Hepatocyte (in vitro differentiated cells): Measurements from ENCODE around the gene TPRN. TPM values are rescaled to one million over a fixed set of nuclear protein-coding genes. Genes with fewer than 3 reads are reported as not detected.

Source experiments
- DNase-seq: peaks from one replicate; pipeline ENCODE4 v3.0.0-alpha.2; 2016; ENCODE audit warnings: low spot score
- H2AFZ ChIP-seq: fragments of 200-600 bp; sonication (generic); 2 replicates; pipeline ENCODE4 v1.6.0; 2016; ENCODE audit warnings: antibody characterized with exemption, mild to moderate bottlenecking
- H3K27ac ChIP-seq: fragments of 200-600 bp; sonication (generic); 2 replicates; pipeline ENCODE4 v1.5.1; 2016; ENCODE audit warnings: mild to moderate bottlenecking
- H3K27me3 ChIP-seq: fragments of 200-600 bp; sonication (generic); 2 replicates; pipeline ENCODE4 v1.6.1; 2016
- H3K36me3 ChIP-seq: fragments of 200-600 bp; sonication (generic); replicated peaks from 2 replicates; pipeline ENCODE4 v1.5.1; 2016; ENCODE audit warnings: low read depth; ENCODE audit not compliant: insufficient read depth
- H3K4me1 ChIP-seq: fragments of 200-600 bp; sonication (generic); 2 replicates; pipeline ENCODE4 v1.5.1; 2016; ENCODE audit warnings: mild to moderate bottlenecking, moderate library complexity; ENCODE audit not compliant: insufficient read depth
- H3K4me2 ChIP-seq: fragments of 200-600 bp; sonication (generic); 2 replicates; pipeline ENCODE4 v1.6.0; 2016
- H3K4me3 ChIP-seq: fragments of 200-600 bp; sonication (generic); 2 replicates; pipeline ENCODE4 v1.5.1; 2016; ENCODE audit warnings: mild to moderate bottlenecking
- H3K79me2 ChIP-seq: fragments of 200-600 bp; sonication (generic); 2 replicates; pipeline ENCODE4 v1.6.0; 2017; ENCODE audit warnings: mild to moderate bottlenecking
- H3K9me2 ChIP-seq: fragments of 200-600 bp; sonication (generic); replicated peaks from 2 replicates; pipeline ENCODE4 v1.6.0; 2017; ENCODE audit warnings: mild to moderate bottlenecking; ENCODE audit not compliant: insufficient read depth
- H3K9me3 ChIP-seq: fragments of 200-600 bp; sonication (generic); 2 replicates; pipeline ENCODE4 v1.5.1; 2016; ENCODE audit warnings: low read depth, mild to moderate bottlenecking
- H4K20me1 ChIP-seq: fragments of 200-600 bp; sonication (generic); 2 replicates; pipeline ENCODE4 v1.6.0; 2016; ENCODE audit warnings: mild to moderate bottlenecking; ENCODE audit not compliant: insufficient read depth, poor library complexity, severe bottlenecking
- CTCF ChIP-seq: fragments of 200-600 bp; sonication (generic); IDR thresholded peaks from 2 replicates; pipeline ENCODE4 v1.5.1; 2016; ENCODE audit warnings: antibody characterized with exemption, mild to moderate bottlenecking; ENCODE audit not compliant: poor library complexity
- EZH2 ChIP-seq: fragments of 200-600 bp; sonication (generic); IDR thresholded peaks from 2 replicates; pipeline ENCODE4 v1.6.1; 2016; ENCODE audit warnings: antibody characterized with exemption, mild to moderate bottlenecking, borderline replicate concordance
- EZH2phosphoT487 ChIP-seq: fragments of 200-600 bp; sonication (generic); IDR thresholded peaks from one replicate; pipeline ENCODE4 v1.6.1; 2018; ENCODE audit warnings: antibody characterized with exemption, mild to moderate bottlenecking, low read depth, moderate library complexity; ENCODE audit not compliant: unreplicated experiment, severe bottlenecking
- WGBS: methylation state at CpG from one replicate; pipeline ENCODE4 v1.1.6; 2016; ENCODE audit warnings: low lambda C conversion rate; ENCODE audit errors: missing lambda C conversion rate; 5-methylcytosine and 5-hydroxymethylcytosine counted together
- polyA plus RNA-seq: library from polyadenylated mRNA; unstranded; fragments of >200 nt; fragmentation: Nextera tagmentation; extraction: Ambion mirVana; gene quantifications from 2 replicates; pipeline ENCODE4 v1.2.1, GENCODE V29; 2016
- total RNA-seq: library from RNA; depleted of rRNA; stranded (reverse); fragments of >200 nt; gene quantifications from 2 replicates; pipeline ENCODE4 v1.2.3, GENCODE V29; 2014

Gene TPRN
- total and polyA plus RNA-seq, 2 experiments from 2014 or later: 34.4 to 104 TPM

- Histone ChIP-seq H3K4me1 (peaks cover 26% of the 10 kb centered on the region), H3K27me3 (no peaks in the 10 kb centered on the region), H3K36me3 (no peaks in the 10 kb centered on the region), H2AFZ (no peak overlapping the region), H4K20me1 (peaks cover 5% of the 10 kb centered on the region), H3K4me2 (peak overlapping the region; percentile 82), H3K9me3 (no peaks in the 10 kb centered on the region), H3K79me2 (peaks cover 37% of the 10 kb centered on the region), H3K9me2 (no peaks in the 10 kb centered on the region), H3K4me3 (no peak overlapping the region), H3K27ac (peak overlapping the region; percentile 50)
- no peak for TF ChIP-seq EZH2phosphoT487
- TF ChIP-seq EZH2: no peak
- no peak for TF ChIP-seq CTCF
- WGBS: 48% methylated on average over 11 of the region's 11 CpGs
- DNase-seq: no peak
These were observed 36.4 kb upstream of the TPRN start for GRCh38 chr9:137236936-137237421.

- Histone ChIP-seq H3K79me2 (peaks cover 33% of the 10 kb centered on the region), H3K4me2 (peak overlapping the region; percentile 82), H3K4me3 (no peak overlapping the region), H3K27me3 (no peaks in the 10 kb centered on the region), H3K4me1 (peaks cover 26% of the 10 kb centered on the region), H3K27ac (peak overlapping the region; percentile 57), H4K20me1 (no peaks in the 10 kb centered on the region), H3K9me3 (no peaks in the 10 kb centered on the region), H2AFZ (no peak overlapping the region), H3K36me3 (no peaks in the 10 kb centered on the region), H3K9me2 (no peaks in the 10 kb centered on the region)
- peak; percentile 96 for DNase-seq
- WGBS: 26% methylated on average over 23 of the region's 31 CpGs
- TF ChIP-seq CTCF (peak; percentile 100), EZH2 (no peak)
These were observed 35.8 kb upstream of the TPRN start for GRCh38 chr9:137236238-137236935.

GRCh38 chr9:137235424-137236237, 35.1 kb upstream of the TPRN start:
- H4K20me1 ChIP-seq: no peaks in the 10 kb centered on the region
- DNase-seq: no peak
- H3K4me3 ChIP-seq: no peak overlapping the region
- H3K36me3 ChIP-seq: no peaks in the 10 kb centered on the region
- no peaks in the 10 kb centered on the region for H3K9me2 ChIP-seq
- peaks cover 33% of the 10 kb centered on the region for H3K4me1 ChIP-seq
- H3K27ac ChIP-seq: peak overlapping the region; percentile 57
- H3K9me3 ChIP-seq: no peaks in the 10 kb centered on the region
- no peaks in the 10 kb centered on the region for H3K27me3 ChIP-seq
- TF ChIP-seq CTCF: peak; percentile 5
- no peak for TF ChIP-seq EZH2
- H3K4me2 ChIP-seq: peak overlapping the region; percentile 82
- WGBS: 83% methylated on average over 29 of the region's 35 CpGs
- peaks cover 33% of the 10 kb centered on the region for H3K79me2 ChIP-seq
- H2AFZ ChIP-seq: no peak overlapping the region
